Transverse colon (tissue), 4 donors: ENCODE data around the gene MAPKBP1.

ENCODE experiments used
- CTCF ChIP-seq, 5 experiments: fragments of 200-600 bp in 3 of 5; fragments of 450-650 bp in 2 of 5; sonication (generic) in 3 of 5; IDR thresholded peaks; 1 replicate in 2 of 5; 2 replicates in 3 of 5; pipeline ENCODE4 v1.5.1; 2016 to 2017; ENCODE audit warnings: antibody characterized with exemption in 5 of 5, inconsistent platforms in 3 of 5, mild to moderate bottlenecking in 2 of 5, moderate library complexity in 1 of 5
- POLR2A ChIP-seq: fragments of 450-650 bp; IDR thresholded peaks from one replicate; pipeline ENCODE4 v1.6.1; 2016; ENCODE audit warnings: antibody characterized with exemption, mild to moderate bottlenecking, moderate library complexity
- POLR2AphosphoS5 ChIP-seq, 3 donors: sonication (generic); formaldehyde crosslinking; IDR thresholded peaks; one replicate each; pipeline ENCODE4 v1.6.1; 2016; ENCODE audit warnings: antibody characterized with exemption in 3 of 3

- TF ChIP-seq POLR2A (no peak), POLR2AphosphoS5 (IDR thresholded peaks at IDR 0.05) (no peak), CTCF (IDR thresholded peaks at IDR 0.05) (peak; percentile 62 to 70 (median 67))
Measured at GRCh38 chr15:41772720-41773331, 1.5 kb upstream of the MAPKBP1 start.
